Left colon (tissue), 2 donors: ENCODE data around the gene ZDHHC11B. TPM values are rescaled to one million over a fixed set of nuclear protein-coding genes. Genes with fewer than 3 reads are reported as not detected.

Experiments used
- ATAC-seq: fragments of 200-7000 bp; cut with Tn5 transposase; one replicate; pipeline ENCODE4 v1.9.1; 2020; ENCODE audit warnings: mild to moderate bottlenecking, moderate library complexity
- DNase-seq, 2 donors: peaks; one replicate each; pipeline ENCODE4 v3.0.0-alpha.2; 2020
- intact Hi-C, 2 donors: fragments of 100-400 bp; cut with DNase I in 1 of 2; cut with micrococcal nuclease in 1 of 2; formaldehyde crosslinking; loops; one replicate each; pipeline versions ENCODE4 v1.11.2 to v1.14.0; 2022; cut with DNase I, micrococcal nuclease
- total RNA-seq, 2 donors: library from RNA; stranded (reverse); fragmentation: NEBNext Ultra II Directional; extraction: Animal tissue kit (Norgen Biotek cat#: 25700); gene quantifications; one replicate each; pipeline ENCODE4 v1.2.1, GENCODE V29; 2021
- donor health status: DM: no; HTN: no; CAD: no.
- donor health status: DM: yes; HTN: yes; CAD: no.

Gene ZDHHC11B
- total RNA-seq, 2 donors from 2014 or later = 1.5 to 15.9 TPM

DNA sequence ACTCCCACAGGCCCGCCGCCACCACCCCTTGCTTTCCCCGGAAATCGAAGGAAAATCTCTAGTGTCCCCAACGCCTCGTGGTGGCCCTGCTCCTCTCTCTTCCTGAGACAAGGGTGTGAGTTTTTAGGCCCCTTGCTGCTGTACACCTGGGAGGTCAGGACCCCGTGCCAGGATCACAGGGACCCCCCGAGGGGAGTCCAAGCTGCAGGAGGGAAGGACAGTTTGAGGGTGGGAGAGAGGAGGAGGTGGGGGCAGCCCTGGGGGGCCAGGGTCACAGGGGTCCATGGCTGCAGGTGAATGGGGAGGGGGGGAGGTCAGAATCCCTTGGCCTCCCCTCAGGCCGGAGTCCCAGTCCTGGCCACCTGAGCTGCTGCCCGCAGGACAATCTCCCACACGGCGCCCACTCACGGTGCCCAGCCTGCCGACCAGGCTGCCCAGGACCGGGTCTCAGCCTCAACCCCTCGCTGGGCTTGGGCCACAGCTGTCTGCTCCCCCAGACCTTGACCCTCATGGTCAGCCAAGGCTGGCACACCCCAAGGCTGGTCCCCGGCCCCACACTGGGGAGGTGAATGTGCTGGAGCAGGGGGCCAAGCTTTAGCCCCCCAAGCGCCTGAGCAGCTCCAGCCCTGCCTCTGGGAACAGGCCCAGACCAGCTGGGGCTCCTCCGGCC, 111.2 kb downstream of the ZDHHC11B start:
- intact Hi-C loops = loop anchor here in 1 of 2 donors (5.0 kb wide), 1 partner anchor 229 kb away; no protein-coding TSS in a partner anchor
- no peak for ATAC-seq
- peak in 1 of 2 donors; percentile 25 for DNase-seq

DNA sequence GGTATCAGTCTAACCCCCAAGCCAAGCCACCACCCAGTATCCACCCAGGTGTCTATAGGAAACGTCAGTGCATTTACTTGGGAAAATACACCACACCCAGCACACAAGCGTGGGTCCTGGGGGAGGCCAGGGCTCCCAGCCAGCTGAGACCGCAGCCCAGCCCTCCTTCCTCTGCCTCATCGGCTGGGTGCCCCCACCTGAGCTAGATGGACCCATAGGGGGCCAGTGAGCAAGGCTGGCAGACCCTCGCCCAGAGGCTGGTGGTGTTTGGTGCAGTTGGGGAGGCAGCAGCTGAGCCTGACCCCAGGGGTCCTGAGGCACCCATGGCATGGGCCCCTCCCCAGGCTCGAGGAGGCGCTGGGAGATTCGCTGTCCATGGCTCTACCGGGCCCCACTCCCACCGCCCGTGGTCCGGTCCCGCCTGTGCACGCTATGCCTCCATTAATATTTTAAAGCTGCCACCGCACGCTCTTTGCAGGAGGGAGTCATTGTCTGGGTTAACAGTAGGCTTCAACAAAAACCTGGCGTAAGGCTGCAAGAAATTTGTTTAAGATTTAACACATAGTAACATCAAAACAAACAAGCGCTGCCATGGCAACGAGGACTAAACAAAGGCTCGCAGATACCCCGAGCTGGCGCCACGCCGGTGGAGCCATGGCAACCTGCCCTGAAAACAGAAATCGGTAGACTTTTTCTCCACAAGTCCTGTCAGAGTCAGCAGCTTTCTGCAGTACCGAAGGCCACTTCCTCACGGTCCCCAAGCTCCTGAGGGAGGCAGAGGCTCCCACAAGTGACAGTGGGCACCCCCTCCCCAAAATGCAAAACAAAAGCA, 112.0 kb downstream of the ZDHHC11B start:
- DNase-seq (peak; percentile 71 to 79), ATAC-seq (peak; percentile 65)
- intact Hi-C loops = loop anchor here in 1 of 2 donors (5.0 kb wide), 1 partner anchor 230 kb away; no protein-coding TSS in a partner anchor

GRCh38 chr5:671459-672328, 112.8 kb downstream of the ZDHHC11B start:
- intact Hi-C loops = loop anchor here in 1 of 2 donors (5.0 kb wide), 1 partner anchor 231 kb away; no protein-coding TSS in a partner anchor
- peak; percentile 72 to 83 for DNase-seq
- peak; percentile 85 for ATAC-seq

DNA sequence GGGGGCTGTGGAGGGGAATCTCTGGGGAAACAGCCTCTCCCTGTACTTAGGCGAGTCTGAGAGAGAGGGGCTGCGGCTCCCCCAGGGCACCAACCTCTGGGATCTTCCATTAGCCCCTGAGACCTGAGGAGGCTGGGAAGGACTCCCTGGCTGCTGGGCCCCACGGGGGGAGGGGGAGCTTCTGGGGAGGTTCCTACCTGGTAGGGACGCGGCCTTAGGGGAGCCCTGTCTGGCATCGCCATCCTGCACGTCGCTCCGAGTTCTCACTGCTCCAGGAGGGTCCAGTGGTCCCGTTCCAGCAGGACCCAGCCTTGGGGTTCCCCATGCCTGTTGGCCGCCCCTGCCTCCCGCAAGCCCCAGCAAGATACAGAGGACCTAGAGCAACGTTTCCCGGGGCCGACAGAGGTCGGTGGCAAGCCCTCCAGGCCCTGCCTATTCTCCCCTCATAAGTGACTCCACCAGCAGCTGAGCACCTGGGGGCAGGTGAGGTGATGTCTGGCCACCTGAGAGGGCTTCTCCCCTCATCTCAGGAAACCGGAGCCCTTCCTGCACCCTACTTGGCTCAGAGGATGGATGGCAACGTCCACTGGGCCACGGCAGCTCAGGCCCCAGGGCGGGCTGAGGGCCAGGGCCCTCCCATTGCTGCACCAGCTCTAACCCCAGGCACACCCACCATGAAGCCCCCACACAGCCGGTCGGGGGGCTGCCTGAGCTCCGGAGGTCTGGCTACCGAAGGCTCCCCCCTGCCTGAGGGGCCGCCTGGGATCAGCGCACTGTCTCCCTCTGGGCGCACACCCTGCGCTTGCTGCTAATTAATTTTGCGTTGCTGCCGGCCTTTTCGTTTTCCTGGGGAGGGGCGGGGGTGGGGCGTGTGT, 113.9 kb downstream of the ZDHHC11B start:
- ATAC-seq = no peak
- intact Hi-C loops = loop anchor here in 1 of 2 donors (5.0 kb wide), 1 partner anchor 232 kb away; no protein-coding TSS in a partner anchor
- DNase-seq = no peak

DNA sequence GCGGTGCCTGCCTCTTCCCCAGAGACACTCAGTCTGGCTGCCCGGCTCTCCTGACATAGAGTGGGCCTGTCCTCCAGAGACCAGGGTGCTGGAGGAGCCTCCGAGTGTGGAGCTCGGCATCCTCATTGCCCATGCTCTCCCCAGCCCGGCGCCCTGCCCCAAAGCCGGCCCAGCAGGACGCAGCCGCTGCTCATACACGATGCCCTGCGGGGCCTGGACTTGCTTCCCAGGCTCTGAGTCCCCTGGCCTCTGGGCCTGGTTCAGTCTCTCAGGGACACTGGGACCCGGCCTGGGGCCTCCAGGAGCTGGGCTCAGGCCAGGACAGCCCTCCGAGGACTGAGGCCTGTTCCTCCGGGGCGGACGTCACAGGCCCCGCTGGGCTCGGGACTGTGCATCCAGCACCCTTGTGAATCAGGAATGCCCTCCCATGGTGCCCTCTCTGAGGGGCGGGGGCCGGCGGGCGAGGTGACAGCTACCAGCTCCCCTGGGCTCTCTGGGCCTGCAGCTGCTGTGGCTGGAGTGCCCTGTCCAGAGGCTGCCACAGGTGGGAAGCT, 114.6 kb downstream of the ZDHHC11B start:
- intact Hi-C loops = loop anchor here in 1 of 2 donors (5.0 kb wide), 1 partner anchor 232 kb away; no protein-coding TSS in a partner anchor
- ATAC-seq = no peak
- DNase-seq = no peak

- intact Hi-C loops = no loop called here
- ATAC-seq (no peak), DNase-seq (peak in 1 of 2 donors; percentile 63)
These were observed 115.3 kb downstream of the ZDHHC11B start for GRCh38 chr5:669111-669841.

GRCh38 chr5:668283-668995, 116.1 kb downstream of the ZDHHC11B start:
- no peak for DNase-seq
- ATAC-seq = no peak
- intact Hi-C loops = no loop called here

DNA sequence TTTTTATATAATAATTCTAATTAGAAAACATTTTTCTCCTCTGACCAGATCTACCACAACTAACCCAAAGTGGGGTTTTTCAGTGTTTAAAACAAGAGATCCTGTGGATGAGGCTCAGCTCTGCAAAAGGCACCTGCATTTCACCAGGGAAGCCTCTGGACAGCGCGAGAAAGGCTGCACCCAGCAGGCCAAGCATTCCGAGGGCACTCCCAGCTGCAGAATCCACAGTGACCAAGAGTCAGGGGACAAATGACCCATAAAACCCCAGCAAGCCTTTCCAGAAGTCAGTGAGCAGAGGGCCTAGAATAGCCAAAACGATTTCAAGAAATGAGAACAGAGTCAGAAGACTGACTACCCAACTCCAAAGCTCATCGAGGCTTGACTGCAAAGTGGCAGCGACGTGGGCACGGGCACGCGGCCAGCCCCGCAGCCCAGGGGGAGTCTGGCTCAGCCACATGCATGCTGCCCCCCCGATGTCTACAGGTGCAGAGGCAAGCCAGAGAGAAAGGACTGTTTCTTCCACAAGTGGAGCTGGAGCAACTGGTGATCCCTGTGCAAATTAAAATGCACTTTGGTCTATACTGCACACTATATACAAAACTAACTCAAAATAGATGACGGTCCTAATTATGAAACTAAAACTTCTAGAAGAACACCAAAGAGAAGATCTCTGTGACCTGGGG, 117.6 kb downstream of the ZDHHC11B start:
- ATAC-seq = no peak
- intact Hi-C loops = no loop called here
- no peak for DNase-seq

GRCh38 chr5:665956-666711, 118.4 kb downstream of the ZDHHC11B start:
- intact Hi-C loops = no loop called here

GRCh38 chr5:665541-665955, 119.0 kb downstream of the ZDHHC11B start:
- ATAC-seq (no peak), DNase-seq (no peak)
- intact Hi-C loops = no loop called here

More at GRCh38 chr5:665956-666711, 118.4 kb downstream of the ZDHHC11B start:
- ATAC-seq = no peak
- no peak for DNase-seq

- DNase-seq (no peak), ATAC-seq (no peak)
- intact Hi-C loops = no loop called here
These were observed 119.6 kb downstream of the ZDHHC11B start for GRCh38 chr5:664994-665360.

DNA sequence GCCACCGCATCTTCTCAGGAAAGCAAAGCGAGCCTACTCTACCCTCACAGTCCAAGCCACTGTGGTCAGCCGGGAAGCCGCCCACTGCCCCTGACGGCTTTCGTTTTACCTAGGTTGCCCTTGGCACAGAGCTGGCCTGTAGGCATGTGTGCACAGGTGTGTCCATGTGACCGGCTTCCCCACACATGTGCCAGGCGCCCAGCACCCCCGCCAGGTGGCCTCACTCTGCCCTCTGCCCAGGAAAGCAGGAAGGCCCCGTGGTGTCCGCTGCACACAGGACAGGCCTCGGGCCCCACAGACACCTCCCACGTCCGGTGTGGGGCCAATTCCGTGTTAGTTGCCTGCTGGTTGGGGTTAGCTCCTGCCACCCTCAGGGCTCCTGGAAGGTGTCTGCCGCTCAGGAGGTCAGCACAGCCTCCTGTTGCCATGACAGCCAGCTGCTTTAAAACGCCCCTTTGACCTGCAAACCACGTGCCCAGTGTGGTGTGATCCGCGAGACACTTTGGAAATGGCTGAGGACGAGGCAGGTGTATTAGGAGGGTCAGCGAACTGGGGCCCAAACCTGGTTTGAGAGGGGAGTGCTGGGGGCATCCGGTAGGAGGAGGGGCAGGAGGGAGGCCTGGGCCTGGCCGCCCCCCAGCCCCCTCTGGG, 120.1 kb downstream of the ZDHHC11B start:
- intact Hi-C loops = no loop called here
- ATAC-seq (peak; percentile 79), DNase-seq (peak; percentile 73 to 85)

GRCh38 chr5:663436-664342, 120.8 kb downstream of the ZDHHC11B start:
- ATAC-seq = peak; percentile 94
- intact Hi-C loops = no loop called here

More at GRCh38 chr5:663436-664342, 120.8 kb downstream of the ZDHHC11B start:
- peak; percentile 86 to 92 for DNase-seq
